Eye (tissue), 1 donor: ENCODE results near the gene THSD7B.

Experiments used
- DNase-seq: peaks from one replicate; pipeline ENCODE4 v3.0.0-alpha.2; 2015

THSD7B gene

DNA sequence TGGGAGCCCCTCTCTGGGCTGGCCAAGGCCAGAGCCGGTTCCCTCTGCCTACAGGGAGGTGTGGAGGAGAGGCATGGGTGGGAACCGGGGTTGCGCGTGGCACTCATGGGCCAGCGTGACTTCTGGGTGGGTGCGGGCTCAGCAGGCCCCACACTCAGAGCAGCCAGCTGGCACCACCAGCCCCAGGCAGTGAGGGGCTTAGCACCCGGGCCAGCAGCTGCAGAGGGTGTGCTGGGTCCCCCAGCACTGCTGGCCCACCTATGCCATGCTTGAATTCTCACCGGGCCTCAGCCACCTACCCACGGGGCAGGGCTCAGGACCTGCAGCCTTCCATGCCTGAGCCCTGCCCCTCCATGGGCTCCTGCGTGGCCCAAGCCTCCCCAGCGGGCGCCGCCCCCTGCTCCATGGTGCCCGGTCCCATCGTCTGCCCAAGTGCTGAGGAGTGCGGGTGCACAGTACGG is 950.4 kb downstream of the THSD7B start:
- no peak for DNase-seq

GRCh38 chr2:137718786-137719185 is 953.4 kb downstream of the THSD7B start:
- no peak for DNase-seq

- DNase-seq, result no peak
Measured at GRCh38 chr2:137721733-137722132, 956.4 kb downstream of the THSD7B start.

GRCh38 chr2:137724912-137725311 is 959.6 kb downstream of the THSD7B start:
- DNase-seq, result peak; percentile 52
